Suprapubic skin (tissue), 3 donors: ENCODE data around the gene ACSS1.

Experiments used
- POLR2AphosphoS5 ChIP-seq, 3 donors: sonication (generic); formaldehyde crosslinking; IDR thresholded peaks; one replicate each; pipeline ENCODE4 v1.6.1; 2017; ENCODE audit warnings: antibody characterized with exemption in 3 of 3
- TF ChIP-seq, protein P1 (sequence below), 2 donors: fragments of 200-600 bp in 1 of 2; fragments of 450-650 bp in 1 of 2; sonication (generic) in 1 of 2; IDR thresholded peaks; one replicate each; pipeline ENCODE4 v1.5.1; 2016 to 2019; ENCODE audit warnings: antibody characterized with exemption in 2 of 2, mild to moderate bottlenecking in 1 of 2, moderate library complexity in 1 of 2

DNA sequence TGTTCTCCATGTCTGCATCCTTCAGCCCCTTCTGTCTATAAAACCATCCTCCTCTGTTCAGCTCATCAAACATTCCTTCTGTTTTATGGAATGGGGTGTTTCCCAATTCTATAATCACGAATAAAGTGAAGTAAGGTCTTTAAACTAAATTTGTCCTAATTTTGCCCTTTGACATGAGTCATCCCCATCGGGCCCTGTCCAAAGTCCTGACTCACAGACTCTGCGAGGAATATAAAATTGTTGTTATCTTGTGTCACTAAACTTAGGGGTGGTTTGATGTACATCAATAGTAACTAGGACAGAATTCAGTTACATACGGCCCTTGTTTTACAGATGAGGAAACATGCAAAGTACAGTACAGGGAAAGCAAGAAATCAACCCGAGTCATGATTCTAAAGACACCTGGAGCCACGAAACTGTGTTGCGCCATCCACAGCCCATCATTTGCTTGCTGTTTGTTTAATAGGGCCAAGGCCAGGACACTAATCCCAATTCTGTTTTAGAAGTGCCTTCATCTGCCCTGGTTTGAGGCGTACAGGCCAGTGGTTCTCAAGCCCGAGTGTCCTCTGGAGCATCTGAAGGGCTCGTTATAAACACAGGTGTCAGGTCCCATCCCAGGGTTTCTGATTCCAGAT is 2.8 kb downstream of the ACSS1 start:
- no peak for TF ChIP-seq POLR2AphosphoS5 (IDR thresholded peaks at IDR 0.05)
- TF ChIP-seq, protein P1, sequence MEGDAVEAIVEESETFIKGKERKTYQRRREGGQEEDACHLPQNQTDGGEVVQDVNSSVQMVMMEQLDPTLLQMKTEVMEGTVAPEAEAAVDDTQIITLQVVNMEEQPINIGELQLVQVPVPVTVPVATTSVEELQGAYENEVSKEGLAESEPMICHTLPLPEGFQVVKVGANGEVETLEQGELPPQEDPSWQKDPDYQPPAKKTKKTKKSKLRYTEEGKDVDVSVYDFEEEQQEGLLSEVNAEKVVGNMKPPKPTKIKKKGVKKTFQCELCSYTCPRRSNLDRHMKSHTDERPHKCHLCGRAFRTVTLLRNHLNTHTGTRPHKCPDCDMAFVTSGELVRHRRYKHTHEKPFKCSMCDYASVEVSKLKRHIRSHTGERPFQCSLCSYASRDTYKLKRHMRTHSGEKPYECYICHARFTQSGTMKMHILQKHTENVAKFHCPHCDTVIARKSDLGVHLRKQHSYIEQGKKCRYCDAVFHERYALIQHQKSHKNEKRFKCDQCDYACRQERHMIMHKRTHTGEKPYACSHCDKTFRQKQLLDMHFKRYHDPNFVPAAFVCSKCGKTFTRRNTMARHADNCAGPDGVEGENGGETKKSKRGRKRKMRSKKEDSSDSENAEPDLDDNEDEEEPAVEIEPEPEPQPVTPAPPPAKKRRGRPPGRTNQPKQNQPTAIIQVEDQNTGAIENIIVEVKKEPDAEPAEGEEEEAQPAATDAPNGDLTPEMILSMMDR (IDR thresholded peaks at IDR 0.05) = no peak
